Measurements from ENCODE around the gene SS18L1. TPM values are rescaled to one million over a fixed set of nuclear protein-coding genes. Genes with fewer than 3 reads are reported as not detected.
"Not testable (repeated sequence)": the region's sequence is repeated elsewhere in the genome, so short reads cannot be mapped to it uniquely, and the experiment has no call there.

SS18L1 gene
- total RNA-seq, 1 experiment from 2014 or later = 28.1 TPM

DNA sequence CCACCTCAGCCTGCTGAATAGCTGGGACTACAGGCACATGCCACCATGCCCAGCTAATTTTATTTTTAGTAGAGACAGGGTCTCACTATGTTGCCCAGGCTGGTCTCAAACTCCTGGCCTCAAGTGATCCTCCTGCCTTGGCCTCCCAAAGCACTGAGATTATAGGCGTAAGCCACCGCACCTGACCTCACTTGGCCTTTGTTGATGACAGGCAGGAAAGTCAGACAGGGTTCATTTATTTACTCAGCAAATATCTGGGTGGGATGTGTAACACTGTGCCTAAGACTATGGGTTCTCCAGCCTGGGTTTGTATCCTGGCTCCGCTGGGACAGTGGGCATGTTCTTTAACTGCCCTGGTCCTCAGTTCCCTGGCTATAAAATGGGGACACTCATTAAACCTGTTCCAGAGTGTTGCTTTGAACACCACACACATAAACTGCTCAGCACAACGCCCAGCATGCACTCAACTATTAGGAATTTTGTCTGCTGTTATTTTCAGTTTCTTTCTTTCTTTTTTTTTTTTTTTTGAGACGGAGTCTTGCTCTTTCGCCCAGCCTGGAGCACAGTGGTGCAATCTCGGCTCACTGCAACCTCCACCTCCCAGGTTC lies 27.7 kb upstream of the SS18L1 start:
- CTCF ChIA-PET; H3K27ac ChIP-seq (ENCODE audit: low read depth, low read length); H3K79me2 ChIP-seq (ENCODE audit: insufficient read depth, low read length); intact Hi-C loops (cut with micrococcal nuclease); H3K4me2 ChIP-seq (ENCODE audit: low read length); BruUV-seq (replicated peaks); DNase-seq (ENCODE audit: low read depth, low spot score); H3K4me3 ChIP-seq (replicated peaks in 1 of 2; ENCODE audit: low read depth in 1 of 2, low read length in 2 of 2); H3K9me3 ChIP-seq (ENCODE audit: control insufficient read depth in 1 of 2, insufficient read depth in 1 of 2, low read depth in 1 of 2, low read length in 2 of 2); H3K36me3 ChIP-seq (ENCODE audit: control insufficient read depth in 1 of 2, insufficient read depth in 2 of 2, low read length in 2 of 2); H3K4me1 ChIP-seq (ENCODE audit: control insufficient read depth in 1 of 2, insufficient read depth in 2 of 2, low read length in 2 of 2); H3K9me2 ChIP-seq (ENCODE audit: insufficient read depth); POLR2A ChIA-PET; H4K20me1 ChIP-seq (ENCODE audit: insufficient read depth); H2AFZ ChIP-seq (ENCODE audit: low read depth, low read length, poor library complexity, severe bottlenecking); H3K27me3 ChIP-seq (ENCODE audit: insufficient read depth, low read length); H3K9ac ChIP-seq (ENCODE audit: low read length); RAD21 ChIA-PET (ENCODE audit: low non-redundant PET in 1 of 2, low total read pairs in 2 of 2, uncharacterized antibody in 2 of 2, unreplicated experiment in 2 of 2); ATAC-seq: not testable (repeated sequence)

DNA sequence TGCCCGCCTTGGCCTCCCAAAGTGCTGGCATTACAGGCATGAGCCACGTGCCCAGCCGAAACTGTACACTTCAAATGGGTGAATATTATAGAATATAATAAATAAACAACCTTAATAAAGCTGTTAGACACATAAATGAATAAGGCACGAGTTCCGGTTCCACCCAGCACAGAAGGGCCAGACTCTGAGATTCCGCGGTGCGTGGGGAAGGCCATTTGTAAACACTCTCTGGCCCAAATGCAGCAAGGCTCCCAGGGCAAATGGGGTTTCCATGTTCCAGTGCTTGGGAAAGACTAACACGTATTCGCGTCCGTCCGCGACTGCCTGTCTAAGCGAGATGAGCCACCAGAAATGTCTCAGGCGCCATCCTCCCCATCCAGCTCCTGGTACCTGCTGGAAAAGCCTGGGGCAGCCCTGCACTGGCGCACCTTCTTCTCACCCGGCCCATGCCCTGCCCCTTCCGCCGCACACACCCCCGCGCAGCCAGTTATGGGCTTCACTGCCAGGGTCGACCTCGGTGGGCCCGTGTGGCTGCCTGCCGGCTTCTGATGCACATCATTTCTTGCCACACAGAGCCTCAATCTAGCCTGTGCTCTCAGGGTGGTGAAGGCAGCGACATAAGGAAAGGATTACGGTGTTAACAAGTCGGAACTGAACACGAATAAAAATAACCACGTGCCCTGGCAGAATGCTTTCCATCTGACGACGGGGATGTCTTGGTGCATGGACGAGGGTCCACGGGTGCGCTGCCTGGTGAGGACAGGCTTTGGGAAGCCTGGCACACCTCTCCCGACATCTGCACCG lies 26.8 kb upstream of the SS18L1 start:
- BruUV-seq (replicated peaks) = no TSS peak
- H3K27me3 ChIP-seq (ENCODE audit: insufficient read depth, low read length) = no peaks in the 10 kb centered on the region
- peaks cover 0 to 7% of the 10 kb centered on the region in 2 experiments; a peak in 1 of 4 replicates for H3K9me3 ChIP-seq (ENCODE audit: control insufficient read depth in 1 of 2, insufficient read depth in 1 of 2, low read depth in 1 of 2, low read length in 2 of 2)
- H3K4me3 ChIP-seq (replicated peaks in 1 of 2; ENCODE audit: low read depth in 1 of 2, low read length in 2 of 2) = no peak overlapping the region
- RAD21 ChIA-PET (ENCODE audit: low non-redundant PET in 1 of 2, low total read pairs in 2 of 2, uncharacterized antibody in 2 of 2, unreplicated experiment in 2 of 2) = interaction anchor here in 1 of 2 experiments (0.7 kb wide), 1 partner anchor 24 kb away, joined by 5 read pairs; no protein-coding TSS in a partner anchor
- CTCF ChIA-PET = no interaction called here
- no peak overlapping the region for H3K27ac ChIP-seq (ENCODE audit: low read depth, low read length)
- DNase-seq (ENCODE audit: low read depth, low spot score) = no peak
- no peak overlapping the region for H2AFZ ChIP-seq (ENCODE audit: low read depth, low read length, poor library complexity, severe bottlenecking)
- no peak for ATAC-seq
- H4K20me1 ChIP-seq (ENCODE audit: insufficient read depth) = no peaks in the 10 kb centered on the region
- POLR2A ChIA-PET = no interaction called here
- H3K9ac ChIP-seq (ENCODE audit: low read length) = no peak overlapping the region
- intact Hi-C loops (cut with micrococcal nuclease) = no loop called here
- H3K9me2 ChIP-seq (ENCODE audit: insufficient read depth) = no peaks in the 10 kb centered on the region
- H3K4me2 ChIP-seq (ENCODE audit: low read length) = no peak overlapping the region
- no peaks in the 10 kb centered on the region for H3K36me3 ChIP-seq (ENCODE audit: control insufficient read depth in 1 of 2, insufficient read depth in 2 of 2, low read length in 2 of 2)
- H3K4me1 ChIP-seq (ENCODE audit: control insufficient read depth in 1 of 2, insufficient read depth in 2 of 2, low read length in 2 of 2) = peaks cover 6 to 16% of the 10 kb centered on the region in 2 experiments
- H3K79me2 ChIP-seq (ENCODE audit: insufficient read depth, low read length) = no peaks in the 10 kb centered on the region
- no peak for TF ChIP-seq EZH2phosphoT487 (IDR thresholded peaks at IDR 0.05; ENCODE audit: borderline replicate concordance)
- TF ChIP-seq ZFX (IDR thresholded peaks at IDR 0.05) = no peak
- TF ChIP-seq POLR2AphosphoS5 (IDR thresholded peaks at IDR 0.05; ENCODE audit: low read depth, low read length) = no peak
- TF ChIP-seq CBX3 (IDR thresholded peaks at IDR 0.05; ENCODE audit: low read depth) = no peak
- no peak for TF ChIP-seq EZH2 (IDR thresholded peaks at IDR 0.05)
- TF ChIP-seq EGR1 (IDR thresholded peaks at IDR 0.05; ENCODE audit: low read depth) = no peak
- TF ChIP-seq SIN3A (IDR thresholded peaks at IDR 0.05; ENCODE audit: low read depth) = no peak
- no peak for TF ChIP-seq POLR2A (IDR thresholded peaks at IDR 0.05; ENCODE audit: borderline replicate concordance, extremely low read depth, insufficient read depth, insufficient read length)
- TF ChIP-seq, protein P1, sequence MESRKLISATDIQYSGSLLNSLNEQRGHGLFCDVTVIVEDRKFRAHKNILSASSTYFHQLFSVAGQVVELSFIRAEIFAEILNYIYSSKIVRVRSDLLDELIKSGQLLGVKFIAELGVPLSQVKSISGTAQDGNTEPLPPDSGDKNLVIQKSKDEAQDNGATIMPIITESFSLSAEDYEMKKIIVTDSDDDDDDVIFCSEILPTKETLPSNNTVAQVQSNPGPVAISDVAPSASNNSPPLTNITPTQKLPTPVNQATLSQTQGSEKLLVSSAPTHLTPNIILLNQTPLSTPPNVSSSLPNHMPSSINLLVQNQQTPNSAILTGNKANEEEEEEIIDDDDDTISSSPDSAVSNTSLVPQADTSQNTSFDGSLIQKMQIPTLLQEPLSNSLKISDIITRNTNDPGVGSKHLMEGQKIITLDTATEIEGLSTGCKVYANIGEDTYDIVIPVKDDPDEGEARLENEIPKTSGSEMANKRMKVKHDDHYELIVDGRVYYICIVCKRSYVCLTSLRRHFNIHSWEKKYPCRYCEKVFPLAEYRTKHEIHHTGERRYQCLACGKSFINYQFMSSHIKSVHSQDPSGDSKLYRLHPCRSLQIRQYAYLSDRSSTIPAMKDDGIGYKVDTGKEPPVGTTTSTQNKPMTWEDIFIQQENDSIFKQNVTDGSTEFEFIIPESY (IDR thresholded peaks at IDR 0.05; ENCODE audit: extremely low read depth, insufficient replicate concordance, low read length) = no peak
- TF ChIP-seq, protein P2, sequence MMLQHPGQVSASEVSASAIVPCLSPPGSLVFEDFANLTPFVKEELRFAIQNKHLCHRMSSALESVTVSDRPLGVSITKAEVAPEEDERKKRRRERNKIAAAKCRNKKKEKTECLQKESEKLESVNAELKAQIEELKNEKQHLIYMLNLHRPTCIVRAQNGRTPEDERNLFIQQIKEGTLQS (IDR thresholded peaks at IDR 0.05) = no peak
- TF ChIP-seq SRF (IDR thresholded peaks at IDR 0.05; ENCODE audit: low read depth) = no peak
- no peak for TF ChIP-seq JUND (IDR thresholded peaks at IDR 0.05)
- TF ChIP-seq ELF1 (IDR thresholded peaks at IDR 0.05; ENCODE audit: borderline replicate concordance, low read depth) = no peak
- TF ChIP-seq RAD21 (IDR thresholded peaks at IDR 0.05; ENCODE audit: low read depth) = no peak
- TF ChIP-seq, protein P3, sequence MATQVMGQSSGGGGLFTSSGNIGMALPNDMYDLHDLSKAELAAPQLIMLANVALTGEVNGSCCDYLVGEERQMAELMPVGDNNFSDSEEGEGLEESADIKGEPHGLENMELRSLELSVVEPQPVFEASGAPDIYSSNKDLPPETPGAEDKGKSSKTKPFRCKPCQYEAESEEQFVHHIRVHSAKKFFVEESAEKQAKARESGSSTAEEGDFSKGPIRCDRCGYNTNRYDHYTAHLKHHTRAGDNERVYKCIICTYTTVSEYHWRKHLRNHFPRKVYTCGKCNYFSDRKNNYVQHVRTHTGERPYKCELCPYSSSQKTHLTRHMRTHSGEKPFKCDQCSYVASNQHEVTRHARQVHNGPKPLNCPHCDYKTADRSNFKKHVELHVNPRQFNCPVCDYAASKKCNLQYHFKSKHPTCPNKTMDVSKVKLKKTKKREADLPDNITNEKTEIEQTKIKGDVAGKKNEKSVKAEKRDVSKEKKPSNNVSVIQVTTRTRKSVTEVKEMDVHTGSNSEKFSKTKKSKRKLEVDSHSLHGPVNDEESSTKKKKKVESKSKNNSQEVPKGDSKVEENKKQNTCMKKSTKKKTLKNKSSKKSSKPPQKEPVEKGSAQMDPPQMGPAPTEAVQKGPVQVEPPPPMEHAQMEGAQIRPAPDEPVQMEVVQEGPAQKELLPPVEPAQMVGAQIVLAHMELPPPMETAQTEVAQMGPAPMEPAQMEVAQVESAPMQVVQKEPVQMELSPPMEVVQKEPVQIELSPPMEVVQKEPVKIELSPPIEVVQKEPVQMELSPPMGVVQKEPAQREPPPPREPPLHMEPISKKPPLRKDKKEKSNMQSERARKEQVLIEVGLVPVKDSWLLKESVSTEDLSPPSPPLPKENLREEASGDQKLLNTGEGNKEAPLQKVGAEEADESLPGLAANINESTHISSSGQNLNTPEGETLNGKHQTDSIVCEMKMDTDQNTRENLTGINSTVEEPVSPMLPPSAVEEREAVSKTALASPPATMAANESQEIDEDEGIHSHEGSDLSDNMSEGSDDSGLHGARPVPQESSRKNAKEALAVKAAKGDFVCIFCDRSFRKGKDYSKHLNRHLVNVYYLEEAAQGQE (IDR thresholded peaks at IDR 0.05; ENCODE audit: low read depth) = no peak

Measured in HCT116 (cell line).